ENCODE data around the gene DNAAF1.
"Not testable (repeated sequence)": the region's sequence is repeated elsewhere in the genome, so short reads cannot be mapped to it uniquely, and the experiment has no call there.

The DNAAF1 gene

DNA sequence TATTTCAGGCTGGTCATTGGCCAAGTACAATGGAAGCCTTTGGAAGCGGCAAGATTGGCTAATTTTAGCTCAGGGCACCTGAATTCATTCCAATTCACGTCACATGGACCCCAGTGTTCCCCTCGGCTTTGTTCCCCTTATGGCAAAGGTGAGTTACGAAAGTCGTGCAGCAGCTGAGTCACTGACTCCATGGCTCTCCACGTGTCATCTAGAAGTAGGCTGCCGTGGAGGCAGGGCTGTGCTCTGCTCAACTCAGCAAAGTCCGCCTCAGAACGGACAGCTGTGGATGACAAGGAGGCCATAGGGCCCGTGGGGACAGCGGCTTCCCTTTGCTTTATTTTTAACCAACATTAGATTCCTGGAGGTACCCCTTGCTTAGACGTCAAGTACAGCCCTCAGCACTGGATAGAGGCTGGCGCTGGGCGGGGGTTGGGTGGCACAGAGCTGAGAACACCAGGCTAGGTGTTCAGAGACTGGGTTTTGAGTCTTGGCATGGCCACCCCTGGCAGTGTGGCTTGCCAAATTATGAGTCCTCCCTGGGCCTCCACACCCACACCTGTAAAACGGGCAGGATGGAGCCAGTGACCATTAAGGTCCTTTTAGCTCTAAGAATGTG is 69.5 kb downstream of the DNAAF1 start:
- DNase-seq = no peak

DNA sequence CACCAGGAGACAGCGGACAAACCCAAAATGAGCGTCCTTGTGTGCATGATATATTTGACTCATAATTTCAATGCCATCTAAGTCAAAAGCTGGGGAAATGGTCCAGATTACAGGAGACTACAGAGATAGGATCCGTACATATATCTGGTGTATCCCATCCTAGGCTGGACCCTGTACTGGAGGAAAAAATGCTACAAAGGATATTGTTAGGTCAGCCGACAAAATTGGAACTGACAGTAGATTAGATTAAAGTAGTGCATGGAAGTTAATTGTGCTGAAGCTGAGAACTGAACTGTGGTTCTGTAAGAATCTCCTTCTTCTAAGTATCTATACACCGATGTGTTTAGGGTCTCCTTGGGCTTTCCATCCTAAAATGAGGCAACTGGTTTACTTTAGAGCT is 70.4 kb downstream of the DNAAF1 start:
- no peak for DNase-seq

DNA sequence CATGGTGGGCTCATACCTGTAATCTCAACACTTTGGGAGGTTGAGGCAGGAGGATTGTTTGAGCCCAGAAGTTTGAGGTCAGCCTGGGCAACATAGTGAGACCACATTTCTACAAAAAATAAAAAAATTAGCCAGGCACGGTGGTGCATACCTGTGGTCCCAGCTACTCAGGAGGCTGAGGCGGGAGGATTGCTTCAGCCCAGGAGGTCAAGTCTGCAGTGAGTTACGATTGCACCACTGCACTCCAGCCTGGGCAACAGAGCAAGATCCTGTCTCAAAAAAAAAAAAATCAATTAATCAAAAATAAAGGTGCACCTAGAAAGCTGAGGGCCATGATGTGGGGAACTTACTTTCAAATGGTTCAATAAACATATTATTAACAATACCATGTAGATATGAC is 71.0 kb downstream of the DNAAF1 start:
- not testable (repeated sequence) for DNase-seq

DNA sequence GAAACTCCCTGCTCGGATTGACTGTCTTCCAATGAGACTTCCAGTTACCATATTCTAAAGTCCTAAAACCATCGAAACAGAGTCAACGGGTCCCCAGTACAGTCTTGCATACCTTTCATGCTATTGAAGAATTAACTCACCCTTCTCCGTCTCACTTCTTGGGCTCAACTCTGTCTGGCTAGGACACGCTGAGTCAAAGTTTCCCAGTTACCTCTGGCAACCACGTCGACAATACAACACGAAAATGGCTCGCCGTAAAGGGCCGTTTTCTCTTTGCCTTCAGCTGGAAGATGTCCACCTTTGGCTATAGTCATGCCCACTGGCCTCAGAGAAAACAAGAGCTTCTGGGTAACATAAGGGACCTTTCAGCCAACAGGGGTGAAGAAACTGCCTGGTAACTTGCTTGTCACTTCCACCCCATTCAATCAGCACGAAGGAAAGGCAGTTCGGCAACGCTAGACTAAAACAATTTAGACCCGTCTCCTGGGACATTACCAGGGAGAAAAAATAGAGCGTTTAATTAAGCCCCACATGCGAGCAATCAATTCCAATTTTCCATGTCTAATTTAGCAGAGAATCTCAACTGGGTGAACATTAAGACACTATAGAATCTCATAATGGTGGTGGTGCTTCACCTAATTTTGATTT is 73.2 kb downstream of the DNAAF1 start:
- DNase-seq = no peak

DNA sequence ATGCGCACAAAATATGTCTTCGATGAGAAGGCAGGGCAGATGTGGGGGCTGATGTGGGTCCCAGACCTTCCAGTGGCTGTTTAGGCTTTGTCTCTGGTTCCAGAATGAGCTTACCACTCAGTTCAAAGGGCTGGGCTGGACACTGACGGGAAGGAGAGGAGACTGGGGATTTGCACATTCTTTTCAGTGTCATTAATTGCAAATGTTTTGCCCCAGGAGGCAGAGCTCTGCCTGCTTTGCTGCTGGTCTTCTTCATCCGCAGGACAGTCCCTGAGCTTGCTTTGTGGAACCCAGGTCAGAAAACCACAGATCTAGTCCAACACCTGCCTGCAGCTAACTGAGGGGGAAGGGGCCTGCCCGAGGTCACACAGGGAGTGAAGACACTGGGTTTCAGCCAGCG is 73.8 kb downstream of the DNAAF1 start:
- DNase-seq = no peak

DNA sequence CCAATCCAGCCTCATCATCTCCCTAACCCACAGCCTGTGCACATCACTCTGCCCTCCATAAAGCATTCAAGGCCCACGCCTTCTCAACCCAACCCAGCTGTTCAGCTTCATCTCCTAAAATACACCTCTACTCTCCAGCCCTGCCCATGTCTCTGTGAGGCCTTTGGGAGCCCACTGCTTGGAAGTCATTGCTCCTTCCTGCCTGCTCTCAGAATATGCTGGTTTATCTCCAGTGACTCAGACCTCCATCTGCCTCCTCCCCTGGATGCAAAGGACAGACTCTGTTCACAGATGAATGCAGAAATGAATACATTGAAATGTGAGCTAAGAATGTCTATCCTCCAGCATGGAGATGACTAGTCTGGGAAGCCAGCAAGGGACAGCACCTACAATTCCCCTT is 75.7 kb downstream of the DNAAF1 start:
- no peak for DNase-seq

DNA sequence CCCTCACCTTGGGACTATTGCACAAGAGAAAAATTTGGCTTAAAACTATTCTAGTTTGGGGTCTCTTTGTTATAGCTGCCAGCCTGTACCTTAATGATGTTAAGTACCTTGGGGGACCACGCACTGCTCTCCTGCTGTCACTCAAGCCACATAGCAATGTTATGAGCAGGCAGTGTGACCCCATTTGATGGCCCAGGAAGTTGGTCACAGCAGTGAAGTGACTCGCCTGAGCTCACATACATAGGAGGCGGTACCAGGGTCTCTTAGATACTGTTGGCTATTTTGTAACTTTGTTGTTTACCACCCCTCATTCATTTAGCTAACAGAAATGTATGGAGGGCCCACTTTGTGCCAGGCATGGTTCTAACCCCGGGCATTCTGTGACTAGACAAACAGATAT is 78.3 kb downstream of the DNAAF1 start:
- DNase-seq = no peak

DNA sequence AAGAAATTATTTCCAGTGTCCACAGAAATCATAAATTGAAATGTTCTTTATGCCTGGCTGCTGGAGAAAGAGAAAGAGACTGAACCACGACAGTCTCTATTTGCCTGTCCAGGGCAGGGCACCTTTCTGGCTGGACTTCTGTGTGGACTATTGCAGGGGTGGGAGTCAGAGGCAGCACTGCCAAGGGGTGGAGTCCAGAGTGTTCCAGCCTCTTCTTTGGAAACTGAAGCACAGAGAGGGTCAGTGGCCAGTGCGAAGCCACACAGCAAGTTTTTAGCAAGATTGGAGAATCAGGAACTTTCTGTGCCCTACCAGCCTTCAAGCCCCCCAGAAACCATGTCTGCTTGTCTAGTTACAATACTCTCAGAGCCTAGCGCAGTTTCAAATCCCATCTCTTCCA is 79.4 kb downstream of the DNAAF1 start:
- DNase-seq = no peak

DNA sequence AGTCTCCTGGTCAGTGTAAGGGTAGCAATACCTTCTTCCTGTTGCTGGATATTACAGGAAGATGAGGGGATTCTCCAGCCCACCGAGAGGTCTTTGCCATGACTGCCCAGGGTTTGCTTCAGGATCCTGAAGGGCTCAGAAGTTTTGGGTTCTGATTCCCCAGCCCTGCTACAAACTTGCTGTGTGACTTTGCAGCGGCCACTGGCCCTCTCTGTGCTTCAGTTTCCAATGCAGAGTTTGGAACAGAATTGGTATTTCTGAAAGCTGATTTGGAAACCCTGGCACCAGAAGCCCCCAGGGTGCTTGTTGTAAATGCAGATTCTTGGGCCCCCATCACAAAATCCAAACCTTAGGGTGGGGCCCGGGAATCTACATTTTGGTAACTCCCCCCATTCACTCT is 80.0 kb downstream of the DNAAF1 start:
- DNase-seq = no peak

DNA sequence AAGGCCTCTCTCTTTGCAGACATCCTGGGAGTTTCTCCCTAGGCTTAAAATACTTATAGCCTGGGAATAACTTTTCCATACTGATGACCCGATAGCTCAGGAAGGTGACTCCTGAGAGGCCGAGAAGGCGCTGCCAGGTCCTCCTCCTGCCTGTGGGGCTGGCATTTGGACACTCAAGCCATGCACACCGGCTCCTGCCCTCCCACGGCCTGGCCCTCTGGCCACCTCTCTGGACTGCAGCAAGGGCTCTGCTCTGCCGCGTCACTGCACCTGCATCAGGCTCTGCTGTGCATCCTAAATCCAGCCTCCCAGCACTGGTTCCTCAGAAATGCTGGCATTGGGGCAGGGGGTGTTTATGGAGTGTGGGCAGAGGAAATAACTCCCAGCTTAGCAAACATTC is 80.5 kb downstream of the DNAAF1 start:
- no peak for DNase-seq

DNA sequence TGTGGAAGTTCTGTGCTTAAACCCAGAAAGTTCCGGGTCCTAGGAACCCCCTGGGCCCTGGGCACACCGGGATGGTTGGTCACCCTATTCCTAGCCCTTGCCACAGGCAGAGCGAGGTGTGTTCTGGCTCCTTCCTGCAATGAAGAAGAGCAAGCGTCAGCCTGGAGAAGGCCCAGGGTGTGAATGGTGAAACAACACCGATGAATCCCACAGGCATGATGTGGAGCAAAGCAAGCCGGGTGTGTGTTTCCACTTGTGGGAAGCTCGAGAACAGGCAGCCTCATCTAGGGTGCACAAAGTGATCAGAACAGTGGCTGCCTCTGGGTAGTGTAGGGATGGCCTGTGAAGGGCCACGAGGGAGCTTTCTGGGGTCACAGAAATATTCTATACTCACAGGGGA is 80.9 kb downstream of the DNAAF1 start:
- DNase-seq = no peak

Data from activated naive CD4-positive, alpha-beta T cell treated with anti-CD3 and anti-CD28 coated beads, Interleukin-2, amount 50 U/mL, for 16 hours (primary cell).